GM10248 (cell line): ENCODE measurements around the gene IFT25.
A peak's percentile ranks its signal among the peaks of the same experiment; 100 is the strongest.

ENCODE experiments used
- CTCF ChIA-PET: fragments of 300-600 bp; sonication (Branson Sonifier 250); formaldehyde crosslinking; extraction: SDS; loops from one replicate; lab custom pipeline; 2021; ENCODE audit warnings: antibody characterized with exemption; lab: Yijun Ruan, JAX
- POLR2A ChIA-PET: fragments of 350-650 bp; sonication (Branson Sonifier 250); formaldehyde crosslinking; extraction: SDS; loops from one replicate; lab custom pipeline; 2020; ENCODE audit warnings: antibody characterized with exemption; lab: Yijun Ruan, JAX
- DNase-seq: peaks from one replicate; pipeline ENCODE4 v3.0.0; 2012; ENCODE audit errors: extremely low spot score
- CTCF ChIP-seq: IDR thresholded peaks from 2 replicates; pipeline ENCODE4 v1.5.1; 2012; ENCODE audit warnings: mild to moderate bottlenecking, low read depth; ENCODE audit errors: extremely low read depth, missing control alignments, control extremely low read depth

The IFT25 gene

GRCh38 chr1:53949023-53949990, 3.8 kb upstream of the IFT25 start:
- ChIA-PET CTCF (interaction anchor here (0.6 to 6.0 kb wide), 17 partner anchors 10 to 672 kb away, joined by 3 to 85 read pairs (median 4); no protein-coding TSS in a partner anchor), POLR2A (no interaction called here)
- peak; percentile 36 for DNase-seq
- peak; percentile 48 for TF ChIP-seq CTCF

- POLR2A ChIA-PET = no interaction called here
- no peak for DNase-seq
- CTCF ChIA-PET = interaction anchor here (0.9 to 6.0 kb wide), 12 partner anchors 8 to 671 kb away, joined by 3 to 85 read pairs (median 4); no protein-coding TSS in a partner anchor
- TF ChIP-seq CTCF = no peak
Observed at GRCh38 chr1:53948291-53948690, 2.8 kb upstream of the IFT25 start.

- CTCF ChIA-PET = interaction anchor here (0.9 to 6.0 kb wide), 9 partner anchors 9 to 106 kb away, joined by 3 to 85 read pairs (median 4); no protein-coding TSS in a partner anchor
- no peak for TF ChIP-seq CTCF
- POLR2A ChIA-PET = no interaction called here
- no peak for DNase-seq
Observed at GRCh38 chr1:53947172-53947907, 1.8 kb upstream of the IFT25 start.

- DNase-seq = peak; percentile 95
- CTCF ChIA-PET = interaction anchor here (0.7 to 6.0 kb wide), 19 partner anchors 10 to 135 kb away, joined by 3 to 85 read pairs (median 4); no protein-coding TSS in a partner anchor
- POLR2A ChIA-PET = interaction anchor here (0.6 to 2.0 kb wide), 4 partner anchors 18 to 1123 kb away, joined by 3 to 21 read pairs (median 4); partner anchors contain the start of gene YIPF1
- peak; percentile 33 for TF ChIP-seq CTCF
Observed at GRCh38 chr1:53946252-53947171, 1.0 kb upstream of the IFT25 start, which contains the start of gene LRRC42. TSS of gene LRRC42 (plus strand) at chr1:53946350. CDS start at chr1:53952000, 5,650 bp downstream.

DNA sequence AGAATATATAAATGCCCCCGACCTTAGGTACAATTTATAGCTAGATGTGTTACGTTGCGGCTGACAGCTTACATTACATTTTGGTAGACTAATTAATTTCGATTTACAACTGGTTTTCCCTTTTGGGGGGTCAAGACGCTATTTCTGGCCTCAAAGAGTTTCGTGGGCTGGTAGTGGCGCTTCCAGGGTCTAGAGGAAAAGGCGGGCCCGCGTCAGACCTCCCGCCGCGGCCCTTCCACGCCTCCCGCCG, 391 bp downstream of the IFT25 start:
- CTCF ChIA-PET = interaction anchor here (0.9 to 3.2 kb wide), 15 partner anchors 8 to 107 kb away, joined by 3 to 24 read pairs (median 5); partner anchors contain the start of gene NDC1
- POLR2A ChIA-PET = interaction anchor here (0.7 to 2.0 kb wide), 5 partner anchors 11 to 255 kb away, joined by 3 to 21 read pairs (median 3); partner anchors contain the start of genes CYB5RL, MRPL37, TCEANC2 and TMEM59
- DNase-seq = no peak
- no peak for TF ChIP-seq CTCF
